ENCODE measurements around the gene PBX1.

- TF ChIP-seq POLR2A (IDR thresholded peaks at IDR 0.05) (no peak), POLR2AphosphoS5 (IDR thresholded peaks at IDR 0.05) (no peak), CTCF (IDR thresholded peaks at IDR 0.05) (no peak)
Observed at GRCh38 chr1:164629971-164630370, 71.0 kb downstream of the PBX1 start.
